Stimulated activated memory B cell treated with anti-CD40 and anti-IgM and Interleukin-4, amounts not matched to agents 10 μg/mL and 1 μg/mL and 100 μg/mL, for 72 hours (primary cell): ENCODE results near the gene GOPC.

ENCODE experiments used
- ATAC-seq: fragments of 150-1000 bp; cut with Tn5 transposase; 2 replicates; pipeline ENCODE4 v1.10.0; 2021
- H3K27ac Mint-ChIP-seq: one replicate; pipeline ENCODE4 v1.8.0; 2022; ENCODE audit warnings: mild to moderate bottlenecking, mixed read lengths
- H3K27me3 Mint-ChIP-seq: one replicate; pipeline ENCODE4 v1.8.0; 2022; ENCODE audit warnings: mixed read lengths
- H3K36me3 Mint-ChIP-seq: one replicate; pipeline ENCODE4 v1.8.0; 2022; ENCODE audit warnings: mixed read lengths
- H3K4me1 Mint-ChIP-seq: one replicate; pipeline ENCODE4 v1.8.0; 2022; ENCODE audit warnings: mixed read lengths
- H3K4me3 Mint-ChIP-seq: one replicate; pipeline ENCODE4 v1.8.0; 2022; ENCODE audit warnings: mild to moderate bottlenecking, moderate library complexity, mixed read lengths
- H3K9me3 Mint-ChIP-seq: one replicate; pipeline ENCODE4 v1.8.0; 2022; ENCODE audit warnings: mixed read lengths

GOPC gene

DNA sequence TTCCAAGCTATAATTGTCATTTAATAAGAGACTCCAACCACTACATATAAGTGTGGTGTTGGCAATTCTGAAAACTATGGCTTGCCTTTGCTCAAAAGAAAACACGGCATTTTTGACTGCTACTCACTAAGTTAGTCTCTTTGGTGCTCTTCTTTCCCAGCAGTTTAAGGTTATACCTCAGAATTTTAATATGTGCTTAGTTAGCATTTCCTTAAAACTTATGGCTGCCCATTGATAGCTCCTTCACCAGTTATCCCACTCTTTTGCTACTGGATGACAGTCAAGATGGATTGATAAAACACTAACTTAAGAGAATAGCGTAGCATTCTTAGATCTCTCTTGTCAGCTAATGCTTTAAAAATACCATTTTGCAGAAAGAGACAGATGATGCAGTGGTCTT lies 34.1 kb downstream of the GOPC start:
- Mint-ChIP-seq H3K27ac (no peak overlapping the region), H3K36me3 (peaks cover 28% of the 10 kb centered on the region), H3K9me3 (no peaks in the 10 kb centered on the region), H3K27me3 (no peaks in the 10 kb centered on the region), H3K4me3 (no peak overlapping the region), H3K4me1 (no peaks in the 10 kb centered on the region)
- no peak for ATAC-seq

GRCh38 chr6:117564681-117565080 lies 37.6 kb downstream of the GOPC start:
- H3K4me3 Mint-ChIP-seq = no peak overlapping the region
- H3K27ac Mint-ChIP-seq = no peak overlapping the region
- no peaks in the 10 kb centered on the region for H3K9me3 Mint-ChIP-seq
- no peaks in the 10 kb centered on the region for H3K4me1 Mint-ChIP-seq
- H3K36me3 Mint-ChIP-seq = peaks cover 17% of the 10 kb centered on the region
- no peaks in the 10 kb centered on the region for H3K27me3 Mint-ChIP-seq
- no peak for ATAC-seq

GRCh38 chr6:117561128-117561527 lies 41.2 kb downstream of the GOPC start:
- H3K4me1 Mint-ChIP-seq = peaks cover 4% of the 10 kb centered on the region
- no peak for ATAC-seq
- H3K9me3 Mint-ChIP-seq = no peaks in the 10 kb centered on the region
- H3K4me3 Mint-ChIP-seq = no peak overlapping the region
- no peak overlapping the region for H3K27ac Mint-ChIP-seq
- H3K36me3 Mint-ChIP-seq = peaks cover 12% of the 10 kb centered on the region
- no peaks in the 10 kb centered on the region for H3K27me3 Mint-ChIP-seq

DNA sequence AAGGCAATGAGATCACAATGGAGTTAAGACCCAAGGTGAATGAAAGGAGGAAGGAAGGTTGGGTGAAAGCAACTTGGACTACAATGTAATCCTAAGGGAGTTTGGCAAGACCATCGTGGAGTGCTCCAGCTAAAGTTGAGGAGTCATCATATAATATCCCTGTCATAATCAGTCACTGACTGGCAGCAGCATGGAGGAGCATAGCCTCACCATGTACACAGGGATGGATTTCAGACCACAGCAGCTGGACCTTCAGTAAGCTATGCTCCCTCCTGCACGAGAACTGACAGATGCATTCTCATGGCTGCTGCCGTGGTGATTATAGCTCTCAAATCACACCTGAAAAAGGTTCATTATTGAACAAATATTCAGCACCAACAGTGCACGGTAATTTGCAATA lies 43.0 kb downstream of the GOPC start:
- Mint-ChIP-seq H3K27me3 (no peaks in the 10 kb centered on the region), H3K36me3 (peaks cover 12% of the 10 kb centered on the region), H3K9me3 (no peaks in the 10 kb centered on the region), H3K4me1 (peaks cover 5% of the 10 kb centered on the region), H3K27ac (no peak overlapping the region), H3K4me3 (no peak overlapping the region)
- no peak for ATAC-seq

GRCh38 chr6:117558818-117559217 lies 43.5 kb downstream of the GOPC start:
- no peak for ATAC-seq
- peaks cover 12% of the 10 kb centered on the region for H3K36me3 Mint-ChIP-seq
- H3K4me1 Mint-ChIP-seq = peaks cover 5% of the 10 kb centered on the region
- H3K27ac Mint-ChIP-seq = no peak overlapping the region
- no peaks in the 10 kb centered on the region for H3K27me3 Mint-ChIP-seq
- no peak overlapping the region for H3K4me3 Mint-ChIP-seq
- H3K9me3 Mint-ChIP-seq = no peaks in the 10 kb centered on the region

- no peak for ATAC-seq
- no peaks in the 10 kb centered on the region for H3K27me3 Mint-ChIP-seq
- H3K4me1 Mint-ChIP-seq = peaks cover 5% of the 10 kb centered on the region
- no peaks in the 10 kb centered on the region for H3K9me3 Mint-ChIP-seq
- peaks cover 8% of the 10 kb centered on the region for H3K36me3 Mint-ChIP-seq
- no peak overlapping the region for H3K27ac Mint-ChIP-seq
- no peak overlapping the region for H3K4me3 Mint-ChIP-seq
Observed at GRCh38 chr6:117557951-117558350, 44.4 kb downstream of the GOPC start.

- no peaks in the 10 kb centered on the region for H3K27me3 Mint-ChIP-seq
- H3K4me1 Mint-ChIP-seq = peaks cover 5% of the 10 kb centered on the region
- no peaks in the 10 kb centered on the region for H3K9me3 Mint-ChIP-seq
- H3K36me3 Mint-ChIP-seq = no peaks in the 10 kb centered on the region
- no peak for ATAC-seq
- H3K27ac Mint-ChIP-seq = no peak overlapping the region
- no peak overlapping the region for H3K4me3 Mint-ChIP-seq
Observed at GRCh38 chr6:117555882-117556498, 46.3 kb downstream of the GOPC start.

DNA sequence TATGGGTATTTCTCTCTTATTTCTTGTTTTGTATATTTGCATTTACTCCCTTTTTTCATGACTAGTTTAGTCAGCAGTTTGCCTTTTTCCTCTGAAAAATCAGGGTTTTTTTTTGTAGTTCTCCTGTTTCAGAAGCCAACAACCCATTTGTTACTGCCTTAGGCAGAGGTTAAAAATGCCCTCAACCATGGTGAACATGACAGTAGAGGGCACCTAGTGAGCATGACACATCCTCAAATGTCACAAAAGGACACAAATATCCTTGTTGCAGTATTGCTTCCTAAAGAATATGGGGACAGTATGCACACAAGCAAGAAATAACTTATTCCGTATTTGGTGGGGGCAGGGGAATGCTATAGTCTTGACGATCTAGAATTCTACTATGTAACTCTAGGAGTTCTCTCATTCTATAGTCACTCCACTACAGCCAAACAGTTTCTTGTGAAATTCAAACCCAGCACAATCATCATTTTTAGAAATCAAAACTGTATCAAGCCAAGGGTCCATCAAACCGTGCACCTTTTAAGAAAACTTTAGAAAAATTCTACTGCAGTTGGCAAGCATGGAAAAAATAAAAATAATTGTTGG lies 47.0 kb downstream of the GOPC start:
- Mint-ChIP-seq H3K4me1 (peaks cover 5% of the 10 kb centered on the region), H3K9me3 (no peaks in the 10 kb centered on the region), H3K27me3 (no peaks in the 10 kb centered on the region), H3K36me3 (no peaks in the 10 kb centered on the region), H3K27ac (no peak overlapping the region), H3K4me3 (no peak overlapping the region)
- ATAC-seq = no peak

DNA sequence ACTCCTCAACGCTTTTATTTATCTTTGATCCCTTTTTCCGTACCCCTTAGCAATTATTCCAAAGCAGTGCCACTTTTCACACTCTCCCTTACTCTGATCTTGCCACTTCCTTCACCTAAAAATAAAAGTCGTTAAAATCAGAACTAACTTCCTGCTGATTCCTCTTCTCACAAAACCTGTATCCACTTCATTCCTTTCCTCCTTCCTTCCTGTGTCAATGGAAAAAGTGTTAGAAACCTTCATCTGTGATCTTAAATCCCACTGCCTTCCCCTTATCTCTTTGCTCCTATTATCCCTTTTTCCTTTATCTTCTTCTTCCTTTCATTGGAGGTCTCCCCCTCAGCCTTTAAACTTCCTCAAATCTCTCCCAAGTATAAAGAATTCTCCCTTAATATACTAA lies 49.2 kb downstream of the GOPC start:
- no peaks in the 10 kb centered on the region for H3K36me3 Mint-ChIP-seq
- H3K27ac Mint-ChIP-seq = no peak overlapping the region
- ATAC-seq = no peak
- H3K4me1 Mint-ChIP-seq = peaks cover 9% of the 10 kb centered on the region
- no peaks in the 10 kb centered on the region for H3K9me3 Mint-ChIP-seq
- H3K27me3 Mint-ChIP-seq = peaks cover 5% of the 10 kb centered on the region
- no peak overlapping the region for H3K4me3 Mint-ChIP-seq

GRCh38 chr6:117552618-117553017 lies 49.7 kb downstream of the GOPC start:
- Mint-ChIP-seq H3K36me3 (no peaks in the 10 kb centered on the region), H3K27me3 (peaks cover 10% of the 10 kb centered on the region), H3K4me1 (peaks cover 14% of the 10 kb centered on the region), H3K27ac (no peak overlapping the region), H3K4me3 (no peak overlapping the region), H3K9me3 (no peaks in the 10 kb centered on the region)
- ATAC-seq = no peak

DNA sequence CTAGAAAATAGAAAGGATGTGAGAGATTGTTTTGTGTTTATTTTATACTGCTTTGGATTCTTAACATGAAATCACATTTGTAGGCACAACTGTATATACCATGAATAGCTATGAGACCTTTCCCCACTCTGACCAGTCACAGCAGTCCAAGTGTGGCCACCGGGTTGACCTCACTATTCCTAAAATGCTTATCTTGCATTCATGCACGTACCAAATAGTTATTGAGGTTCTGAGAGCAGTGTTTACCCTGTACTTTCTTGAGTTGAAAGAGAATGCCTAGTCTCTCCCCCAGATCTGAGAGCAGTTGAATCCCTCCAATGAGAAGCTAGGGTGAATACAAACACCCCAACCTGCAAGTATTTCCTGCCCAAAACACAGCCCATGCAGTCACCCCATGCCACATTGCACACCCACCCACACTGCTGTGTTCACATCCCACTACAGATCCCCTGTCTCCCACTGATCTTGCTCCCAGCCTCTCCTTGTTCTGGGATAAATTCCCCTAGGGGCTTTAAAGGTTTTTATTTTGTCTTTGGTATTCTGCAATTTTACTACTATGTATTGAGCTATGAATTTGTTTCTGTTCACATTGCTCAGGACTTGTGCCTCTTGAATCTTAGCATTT lies 51.6 kb downstream of the GOPC start:
- Mint-ChIP-seq H3K4me3 (no peak overlapping the region), H3K27ac (no peak overlapping the region), H3K9me3 (no peaks in the 10 kb centered on the region), H3K27me3 (peaks cover 24% of the 10 kb centered on the region), H3K4me1 (peaks cover 14% of the 10 kb centered on the region), H3K36me3 (no peaks in the 10 kb centered on the region)
- no peak for ATAC-seq

GRCh38 chr6:117550078-117550600 lies 52.2 kb downstream of the GOPC start:
- peaks cover 14% of the 10 kb centered on the region for H3K4me1 Mint-ChIP-seq
- no peak overlapping the region for H3K27ac Mint-ChIP-seq
- H3K36me3 Mint-ChIP-seq = no peaks in the 10 kb centered on the region
- peaks cover 24% of the 10 kb centered on the region for H3K27me3 Mint-ChIP-seq
- no peak for ATAC-seq
- no peak overlapping the region for H3K4me3 Mint-ChIP-seq
- H3K9me3 Mint-ChIP-seq = no peaks in the 10 kb centered on the region

- Mint-ChIP-seq H3K27ac (no peak overlapping the region), H3K4me3 (no peak overlapping the region), H3K36me3 (no peaks in the 10 kb centered on the region), H3K9me3 (no peaks in the 10 kb centered on the region), H3K4me1 (peaks cover 14% of the 10 kb centered on the region), H3K27me3 (peaks cover 24% of the 10 kb centered on the region)
- no peak for ATAC-seq
Observed at GRCh38 chr6:117549611-117550010, 52.7 kb downstream of the GOPC start.

DNA sequence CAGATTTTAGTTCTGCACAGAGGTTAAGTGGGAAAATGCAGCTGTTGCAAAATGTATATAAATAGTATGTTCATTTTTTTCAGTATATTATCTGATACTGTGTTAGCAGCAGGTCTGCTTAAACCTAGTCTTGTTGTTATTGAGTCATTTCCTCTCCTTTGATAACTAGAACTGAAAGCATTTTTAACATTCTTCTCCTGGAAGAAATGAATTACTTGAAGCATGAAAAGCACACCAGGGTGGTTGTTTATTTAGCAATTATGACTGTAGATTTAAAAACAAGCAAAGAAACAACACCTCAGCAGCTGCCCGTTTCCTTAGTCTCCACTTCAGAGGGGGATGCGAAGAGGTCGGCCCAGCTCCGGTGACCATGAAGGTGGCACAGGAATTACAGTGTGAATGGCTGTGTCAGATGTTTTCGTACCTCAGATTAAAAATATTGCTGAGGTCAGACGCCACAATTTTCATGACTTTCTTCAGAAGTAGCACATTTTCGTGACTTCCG lies 53.5 kb downstream of the GOPC start:
- Mint-ChIP-seq H3K36me3 (no peaks in the 10 kb centered on the region), H3K4me3 (no peak overlapping the region), H3K27ac (no peak overlapping the region), H3K4me1 (peaks cover 14% of the 10 kb centered on the region), H3K9me3 (no peaks in the 10 kb centered on the region), H3K27me3 (peaks cover 24% of the 10 kb centered on the region)
- ATAC-seq = no peak

DNA sequence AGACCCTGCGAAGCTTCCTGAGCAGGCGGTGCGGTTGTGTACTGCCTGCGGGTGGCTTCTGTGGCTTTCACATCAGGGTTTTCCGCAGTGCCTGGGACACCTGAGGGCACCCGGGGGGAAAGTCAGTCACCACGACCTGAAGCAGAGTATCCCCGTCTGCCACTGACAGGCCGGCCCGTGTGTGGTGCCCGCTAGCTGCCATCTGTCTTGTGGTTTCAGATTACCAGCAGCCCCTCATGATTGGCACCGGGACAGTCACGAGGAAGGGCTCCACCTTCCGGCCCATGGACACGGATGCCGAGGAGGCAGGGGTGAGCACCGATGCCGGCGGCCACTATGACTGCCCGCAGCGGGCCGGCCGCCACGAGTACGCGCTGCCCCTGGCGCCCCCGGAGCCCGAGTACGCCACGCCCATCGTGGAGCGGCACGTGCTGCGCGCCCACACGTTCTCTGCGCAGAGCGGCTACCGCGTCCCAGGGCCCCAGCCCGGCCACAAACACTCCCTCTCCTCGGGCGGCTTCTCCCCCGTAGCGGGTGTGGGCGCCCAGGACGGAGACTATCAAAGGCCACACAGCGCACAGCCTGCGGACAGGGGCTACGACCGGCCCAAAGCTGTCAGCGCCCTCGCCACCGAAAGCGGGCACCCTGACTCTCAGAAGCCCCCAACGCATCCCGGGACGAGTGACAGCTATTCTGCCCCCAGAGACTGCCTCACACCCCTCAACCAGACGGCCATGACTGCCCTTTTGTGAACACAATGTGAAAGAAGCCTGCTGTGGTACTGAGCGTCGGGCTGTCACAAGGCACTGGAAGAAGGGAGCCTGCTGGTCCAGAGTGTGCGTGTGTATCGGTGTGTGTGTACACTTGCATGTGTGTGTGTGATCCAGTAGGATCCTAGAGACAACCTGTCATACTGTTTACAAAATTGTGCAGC lies 54.4 kb downstream of the GOPC start:
- peaks cover 14% of the 10 kb centered on the region for H3K4me1 Mint-ChIP-seq
- H3K9me3 Mint-ChIP-seq = no peaks in the 10 kb centered on the region
- H3K27me3 Mint-ChIP-seq = peaks cover 24% of the 10 kb centered on the region
- ATAC-seq = peak; percentile 61
- H3K27ac Mint-ChIP-seq = no peak overlapping the region
- no peaks in the 10 kb centered on the region for H3K36me3 Mint-ChIP-seq
- peak overlapping the region; percentile 74 for H3K4me3 Mint-ChIP-seq
